GM12878 (cell line): ENCODE results near the gene MLXIP. TPM values are rescaled to one million over a fixed set of nuclear protein-coding genes. Genes with fewer than 3 reads are reported as not detected.

ENCODE experiments used
- ATAC-seq: fragments of 200-7000 bp; cut with Tn5 transposase; 3 replicates; pipeline ENCODE4 v1.9.1; 2020; ENCODE audit warnings: mild to moderate bottlenecking, moderate library complexity
- BruUV-seq: library from RNA; stranded (reverse); fragments of 400-500 nt; replicated peaks from 2 replicates; lab custom pipeline; 2021; lab: Mats Ljungman, UMichigan
- CTCF ChIA-PET: fragments of 300-600 bp; sonication (Branson Sonifier 250); formaldehyde crosslinking; extraction: SDS; loops from one replicate; lab custom pipeline; 2021; ENCODE audit warnings: inconsistent platforms; lab: Yijun Ruan, JAX
- POLR2A ChIA-PET: fragments of 350-600 bp; formaldehyde crosslinking; extraction: SDS; loops from one replicate; lab custom pipeline; 2021; ENCODE audit warnings: inconsistent platforms; lab: Charles Lee
- RAD21 ChIA-PET: fragments of 300-600 bp; sonication (Branson Sonifier 250); formaldehyde crosslinking; loops from one replicate; lab custom pipeline; 2023; ENCODE audit warnings: antibody characterized with exemption; ENCODE audit not compliant: unreplicated experiment; lab: Charles Lee
- SMC1A ChIA-PET: fragments of 300-600 bp; sonication (Branson Sonifier 250); formaldehyde crosslinking; loops from one replicate; lab custom pipeline; 2023; ENCODE audit not compliant: unreplicated experiment, uncharacterized antibody; lab: Charles Lee
- DNase-seq: peaks from one replicate; pipeline ENCODE4 v3.0.0-alpha.2; 2011; ENCODE audit warnings: low read depth, low spot score
- FAIRE-seq: peaks from 3 replicates; lab custom pipeline; 2011; peaks lifted over from hg19 to GRCh38; lab: Jason Lieb, UNC
- H2AFZ ChIP-seq: 2 replicates; pipeline ENCODE4 v1.6.0; 2011; ENCODE audit warnings: low read depth, low read length, control low read depth; ENCODE audit not compliant: control insufficient read depth
- H3K27ac ChIP-seq: 2 replicates; pipeline ENCODE4 v1.5.1; 2011; ENCODE audit warnings: control low read depth; ENCODE audit not compliant: control insufficient read depth, insufficient read depth
- H3K27me3 ChIP-seq, 2 experiments: replicated peaks in 1 of 2; 2 replicates each; pipeline versions ENCODE4 v1.6.0 to v1.6.1; 2011; ENCODE audit warnings: low read length in 1 of 2; ENCODE audit not compliant: control insufficient read depth in 2 of 2, insufficient read depth in 2 of 2
- H3K36me3 ChIP-seq, 2 experiments: 2 replicates each; pipeline ENCODE4 v1.5.1; 2011; ENCODE audit warnings: low read length in 1 of 2; ENCODE audit not compliant: control insufficient read depth in 2 of 2, insufficient read depth in 2 of 2
- H3K4me1 ChIP-seq: 2 replicates; pipeline ENCODE4 v1.6.1; 2011; ENCODE audit warnings: mild to moderate bottlenecking, low read length, moderate library complexity, mixed read lengths; ENCODE audit not compliant: control insufficient read depth, insufficient read depth
- H3K4me2 ChIP-seq: 2 replicates; pipeline ENCODE4 v1.6.0; 2011; ENCODE audit warnings: control low read depth; ENCODE audit not compliant: control insufficient read depth, insufficient read depth
- H3K4me3 ChIP-seq: fragments of 200-600 bp; sonication (generic); 2 replicates; pipeline ENCODE4 v1.5.1; 2016
- H3K79me2 ChIP-seq: 2 replicates; pipeline ENCODE4 v1.6.0; 2011; ENCODE audit warnings: low read length; ENCODE audit not compliant: control insufficient read depth, insufficient read depth
- H3K9ac ChIP-seq: 2 replicates; pipeline ENCODE4 v1.8.0; 2011; ENCODE audit warnings: low read length, control low read depth, mixed read lengths; ENCODE audit not compliant: control insufficient read depth, insufficient read depth
- H3K9me3 ChIP-seq: replicated peaks from 3 replicates; pipeline ENCODE4 v1.5.1; 2011; ENCODE audit warnings: mild to moderate bottlenecking, low read length; ENCODE audit not compliant: control insufficient read depth, insufficient read depth
- H4K20me1 ChIP-seq: 2 replicates; pipeline ENCODE4 v1.6.0; 2011; ENCODE audit not compliant: control insufficient read depth, insufficient read depth
- BCLAF1 ChIP-seq: fragments of 450-650 bp; IDR thresholded peaks from 2 replicates; pipeline ENCODE4 v1.6.1; 2017; ENCODE audit warnings: antibody characterized with exemption, mild to moderate bottlenecking, moderate library complexity
- CBX5 ChIP-seq: sonication (generic); IDR thresholded peaks from 2 replicates; pipeline ENCODE4 v1.6.1; 2016; ENCODE audit warnings: low read depth, moderate library complexity, mild to moderate bottlenecking, inconsistent platforms
- GATAD2B ChIP-seq: fragments of 450-650 bp; conservative IDR thresholded peaks from 2 replicates; pipeline ENCODE4 v1.6.1; 2017; ENCODE audit warnings: low read depth, mild to moderate bottlenecking, moderate library complexity
- JUND ChIP-seq: IDR thresholded peaks from 2 replicates; pipeline ENCODE4 v1.6.1; 2012; ENCODE audit warnings: low read depth, mild to moderate bottlenecking, low read length, improper control_type of control experiment, moderate library complexity
- NFYA ChIP-seq: IDR thresholded peaks from 2 replicates; pipeline ENCODE4 v1.6.1; 2011; ENCODE audit warnings: low read depth, mild to moderate bottlenecking, low read length, improper control_type of control experiment, borderline replicate concordance
- NR2C1 ChIP-seq: fragments of 450-650 bp; IDR thresholded peaks from 2 replicates; pipeline ENCODE4 v1.6.1; 2017; ENCODE audit warnings: antibody characterized with exemption, mild to moderate bottlenecking, moderate library complexity
- PML ChIP-seq: IDR thresholded peaks from 2 replicates; pipeline ENCODE4 v1.6.1; 2012; ENCODE audit warnings: low read length, inconsistent platforms
- RELA ChIP-seq: fragments of 450-650 bp; IDR thresholded peaks from 2 replicates; pipeline ENCODE4 v1.8.0; 2014; ENCODE audit warnings: borderline replicate concordance; ENCODE audit not compliant: partially characterized antibody
- SRF ChIP-seq, 2 experiments: IDR thresholded peaks; 2 replicates each; pipeline ENCODE4 v1.6.1; 2011; ENCODE audit warnings: low read depth in 2 of 2, low read length in 2 of 2, mild to moderate bottlenecking in 1 of 2, moderate library complexity in 1 of 2
- TAF1 ChIP-seq: IDR thresholded peaks from 2 replicates; pipeline ENCODE4 v1.6.1; 2011; ENCODE audit warnings: mild to moderate bottlenecking, low read depth, low read length, borderline replicate concordance
- WGBS: methylation state at CpG from one replicate; pipeline ENCODE4 v1.1.6; 2016; ENCODE audit warnings: low lambda C conversion rate; ENCODE audit not compliant: insufficient replicate concordance, insufficient coverage; ENCODE audit errors: missing lambda C conversion rate; 5-methylcytosine and 5-hydroxymethylcytosine counted together
- in situ Hi-C: fragments of 300-500 bp; cut with MboI; formaldehyde crosslinking; loops from 9 replicates; pipeline ENCODE4 v1.14.3; 2018; ENCODE audit warnings: mixed read lengths
- intact Hi-C: fragments of 100-400 bp; cut with micrococcal nuclease; formaldehyde crosslinking; loops from one replicate; pipeline ENCODE4 v1.14.2; 2022; ENCODE audit not compliant: unreplicated experiment
- polyA plus RNA-seq, 11 experiments: library from polyadenylated mRNA; depleted of rRNA in 4 of 11; unstranded in 6 of 11; stranded (reverse) in 5 of 11; fragments of >200 nt; fragmentation: Nextera tagmentation in 4 of 11; fragmentation: Illumina TruSeq in 1 of 11; extraction: Ambion mirVana in 4 of 11; extraction: Trizol in 1 of 11; gene quantifications; 1 replicate in 1 of 11; 2 replicates in 10 of 11; pipeline versions ENCODE4 v1.2.1 to v1.2.3, GENCODE V29; 2011 to 2016; ENCODE audit warnings: inconsistent platforms in 2 of 11, missing spikeins in 2 of 11, low read depth in 1 of 11
- total RNA-seq, 4 experiments: library from RNA; depleted of rRNA in 3 of 4; stranded (reverse); fragments of >200 nt in 3 of 4; fragmentation: Illumina TruSeq in 1 of 4; extraction: Trizol in 1 of 4; gene quantifications; 2 replicates each; pipeline versions ENCODE4 v1.2.1 to v1.2.3, GENCODE V29; 2013 to 2021

The MLXIP gene
- total and polyA plus RNA-seq, 10 of the 15 experiments (the other 5 are each of a cell fraction or from before 2014, with no cell fraction given), result 1.1 to 23.7 (median 7.0) TPM

GRCh38 chr12:122126342-122126635 is 47.7 kb downstream of the MLXIP start:
- 41% methylated on average over 7 of the region's 7 CpGs for WGBS
- ChIA-PET RAD21 (no interaction called here), POLR2A (no interaction called here), SMC1A (interaction anchor here (0.6 to 2.2 kb wide), 2 partner anchors 72 to 101 kb away, joined by 3 to 6 read pairs; no protein-coding TSS in a partner anchor), CTCF (interaction anchor here (0.8 to 4.8 kb wide), 2 partner anchors 71 to 75 kb away, joined by 3 to 86 read pairs; no protein-coding TSS in a partner anchor)
- BruUV-seq, result no TSS peak
- Histone ChIP-seq H3K36me3 (peaks cover 0 to 9% of the 10 kb centered on the region in 2 experiments; a peak in 3 of 4 replicates), H3K4me1 (no peaks in the 10 kb centered on the region; the same call in 1 of the 2 replicates), H3K27ac (no peak overlapping the region), H2AFZ (no peak overlapping the region), H3K4me2 (no peak overlapping the region), H3K27me3 (no peaks in the 10 kb centered on the region), H3K9ac (no peak overlapping the region), H4K20me1 (no peaks in the 10 kb centered on the region), H3K9me3 (no peaks in the 10 kb centered on the region), H3K4me3 (no peak overlapping the region), H3K79me2 (no peaks in the 10 kb centered on the region)
- ATAC-seq, result no peak
- FAIRE-seq, result no peak
- no peak for DNase-seq
- in situ Hi-C loops, result no loop called here
- intact Hi-C loops, result no loop called here
- TF ChIP-seq SRF (IDR thresholded peaks at IDR 0.05; ENCODE audit: low read depth in 2 of 2, low read length in 2 of 2) (no peak), CBX5 (no peak), BCLAF1 (no peak), JUND (no peak), NFYA (no peak), TAF1 (no peak), PML (no peak), RELA (no peak), NR2C1 (no peak), GATAD2B (no peak)
